ENCODE results near the gene PTPRQ. TPM values are rescaled to one million over a fixed set of nuclear protein-coding genes. Genes with fewer than 3 reads are reported as not detected.

The PTPRQ gene
- total and polyA plus RNA-seq, 2 of the 8 experiments (the other 6 are each of a cell fraction or from before 2014, with no cell fraction given): not detected

DNA sequence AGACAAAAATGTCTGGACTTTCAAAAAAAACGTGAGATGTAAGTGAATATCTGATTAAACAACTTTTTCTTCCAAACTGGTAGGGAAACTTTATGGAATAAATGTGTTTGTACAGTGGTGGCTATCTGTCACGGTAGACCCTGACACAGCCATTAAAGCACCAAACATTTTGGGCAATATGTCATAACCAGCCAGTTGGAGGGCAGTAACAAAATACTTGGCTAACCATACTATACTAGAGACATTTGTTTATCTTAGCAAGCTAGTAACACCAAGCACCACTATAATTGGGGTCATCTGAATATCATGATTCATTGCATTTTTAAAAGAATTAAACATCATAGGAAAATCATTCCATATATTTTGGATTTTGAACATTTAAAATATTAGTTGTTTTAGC lies 257.4 kb downstream of the PTPRQ start:
- Histone ChIP-seq H4K20me1 (replicated peaks in 1 of 2; ENCODE audit: control insufficient read depth in 1 of 2, insufficient read depth in 2 of 2, low read length in 2 of 2) (no peaks in the 10 kb centered on the region), H3K79me1 (ENCODE audit: low read depth, low read length) (no peaks in the 10 kb centered on the region), H4K8ac (ENCODE audit: extremely low read depth, insufficient read depth, low read length) (no peak overlapping the region), H3K23me2 (ENCODE audit: low read depth, low read length) (no peaks in the 10 kb centered on the region), H3K27ac (ENCODE audit: low read depth, low read length) (no peak overlapping the region), H3K18ac (ENCODE audit: extremely low read depth, low read length) (no peak overlapping the region), H2BK20ac (ENCODE audit: low read length) (no peak overlapping the region), H3K27me3 (replicated peaks in 1 of 4; ENCODE audit: control insufficient read depth in 3 of 4, extremely low read depth in 1 of 4, insufficient read depth in 3 of 4, low read length in 3 of 4) (peaks cover 5 to 18% (median 12%) of the 10 kb centered on the region in 4 experiments; a peak in 6 of 7 replicates), H3K4me3 (ENCODE audit: extremely low read depth in 1 of 4, insufficient read depth in 2 of 4, low read depth in 3 of 4, low read length in 4 of 4) (no peak overlapping the region), H3K4ac (replicated peaks; ENCODE audit: insufficient read length, low read depth, low read length) (no peak overlapping the region), H3K4me1 (replicated peaks in 1 of 4; ENCODE audit: control insufficient read depth in 3 of 4, insufficient read depth in 4 of 4, low read length in 3 of 4) (peaks cover 0 to 4% (median 2%) of the 10 kb centered on the region in 4 experiments; a peak in 4 of 7 replicates), H3K56ac (replicated peaks; ENCODE audit: insufficient read length, low read depth, low read length) (no peak overlapping the region), H3K9me3 (ENCODE audit: insufficient read depth in 2 of 2, low read depth in 1 of 2, low read length in 1 of 2) (no peaks in the 10 kb centered on the region), H2BK5ac (ENCODE audit: low read depth, low read length) (no peak overlapping the region), H3K79me2 (ENCODE audit: control insufficient read depth in 1 of 2, insufficient read depth in 2 of 2, low read length in 2 of 2) (no peaks in the 10 kb centered on the region), H3K14ac (ENCODE audit: insufficient read length) (no peak overlapping the region), H4K5ac (ENCODE audit: insufficient read length, low read depth, low read length) (no peak overlapping the region), H2BK12ac (ENCODE audit: low read depth, low read length) (no peak overlapping the region), H3K4me2 (ENCODE audit: insufficient read depth in 1 of 2, low read depth in 2 of 2, low read length in 2 of 2) (no peak overlapping the region), H3K23ac (ENCODE audit: insufficient read length) (no peak overlapping the region), H2AFZ (ENCODE audit: low read length) (no peak overlapping the region), H3K9ac (replicated peaks in 1 of 4; ENCODE audit: extremely low read depth in 1 of 4, low read depth in 3 of 4, low read length in 3 of 4) (no peak overlapping the region), H2AK5ac (ENCODE audit: low read depth, low read length) (no peak overlapping the region), H2BK120ac (replicated peaks; ENCODE audit: low read depth, low read length) (no peak overlapping the region), H3K36me3 (ENCODE audit: control insufficient read depth in 2 of 4, insufficient read depth in 4 of 4, low read length in 3 of 4) (no peaks in the 10 kb centered on the region), H4K91ac (replicated peaks; ENCODE audit: insufficient read length, low read length) (no peak overlapping the region), H2BK15ac (ENCODE audit: low read length) (no peak overlapping the region)
- POLR2A ChIA-PET (ENCODE audit: partially characterized antibody): interaction anchor here (1.7 kb wide), 1 partner anchor 17 kb away, joined by 3 read pairs; no protein-coding TSS in a partner anchor
- FAIRE-seq (no peak), DNase-seq (ENCODE audit: low read depth in 1 of 2, low spot score in 2 of 2) (no peak)
- 87% methylated on average over 2 of the region's 2 CpGs; no CpG with 5 or more reads in 1 of the 2 experiments for WGBS, 2 experiments (ENCODE audit: extremely low coverage in 1 of 2, insufficient coverage in 1 of 2, insufficient read length in 1 of 2, insufficient replicate concordance in 2 of 2, low coverage in 1 of 2, low lambda C conversion rate in 2 of 2, missing lambda C conversion rate in 1 of 2)
- TF ChIP-seq ZNF274 (IDR thresholded peaks at IDR 0.05; ENCODE audit: borderline replicate concordance, extremely low read depth, low read length): no peak
- TF ChIP-seq MAFK (IDR thresholded peaks at IDR 0.05; ENCODE audit: low read depth, low read length): no peak
- CTCF ChIA-PET (ENCODE audit: partially characterized antibody): interaction anchor here (2.6 kb wide), 1 partner anchor 9 kb away, joined by 9 read pairs; no protein-coding TSS in a partner anchor

Measured in H1 (cell line).